ENCODE results near the gene SLC24A4. TPM values are rescaled to one million over a fixed set of nuclear protein-coding genes. Genes with fewer than 3 reads are reported as not detected.
A peak's percentile ranks its signal among the peaks of the same experiment; 100 is the strongest.

SLC24A4 gene
- total RNA-seq, 1 donor from 2014 or later, result 0.52 TPM

- no peak for ATAC-seq
- no peak for DNase-seq
- intact Hi-C loops (cut with micrococcal nuclease), result no loop called here
Measured at GRCh38 chr14:92421751-92422150, 98.8 kb downstream of the SLC24A4 start.

GRCh38 chr14:92425101-92425500 lies 102.1 kb downstream of the SLC24A4 start:
- intact Hi-C loops (cut with micrococcal nuclease), result no loop called here
- no peak for ATAC-seq
- DNase-seq, result no peak

- DNase-seq, result no peak
- intact Hi-C loops (cut with micrococcal nuclease), result no loop called here
Measured at GRCh38 chr14:92426237-92426636, 103.3 kb downstream of the SLC24A4 start.

GRCh38 chr14:92427096-92427495 lies 104.1 kb downstream of the SLC24A4 start:
- ATAC-seq (no peak), DNase-seq (no peak)
- intact Hi-C loops (cut with micrococcal nuclease), result no loop called here

More at GRCh38 chr14:92426237-92426636, 103.3 kb downstream of the SLC24A4 start:
- ATAC-seq, result no peak

- DNase-seq, result no peak
- ATAC-seq, result no peak
- intact Hi-C loops (cut with micrococcal nuclease), result no loop called here
Measured at GRCh38 chr14:92430686-92431085, 107.7 kb downstream of the SLC24A4 start.

GRCh38 chr14:92431199-92431725 lies 108.3 kb downstream of the SLC24A4 start:
- ATAC-seq (no peak), DNase-seq (no peak)
- intact Hi-C loops (cut with micrococcal nuclease), result no loop called here

- no peak for DNase-seq
- intact Hi-C loops (cut with micrococcal nuclease), result no loop called here
Measured at GRCh38 chr14:92433407-92433806, 110.4 kb downstream of the SLC24A4 start.

GRCh38 chr14:92435154-92435553 lies 112.2 kb downstream of the SLC24A4 start:
- ATAC-seq (no peak), DNase-seq (no peak)
- intact Hi-C loops (cut with micrococcal nuclease), result no loop called here

More at GRCh38 chr14:92433407-92433806, 110.4 kb downstream of the SLC24A4 start:
- ATAC-seq, result no peak

GRCh38 chr14:92436115-92436776 lies 113.3 kb downstream of the SLC24A4 start:
- ATAC-seq (no peak), DNase-seq (no peak)
- intact Hi-C loops (cut with micrococcal nuclease), result no loop called here

GRCh38 chr14:92437309-92437708 lies 114.3 kb downstream of the SLC24A4 start:
- intact Hi-C loops (cut with micrococcal nuclease), result no loop called here
- DNase-seq, result no peak
- ATAC-seq, result no peak

- ATAC-seq (no peak), DNase-seq (no peak)
- intact Hi-C loops (cut with micrococcal nuclease), result no loop called here
Measured at GRCh38 chr14:92437729-92438285, 114.8 kb downstream of the SLC24A4 start.

- intact Hi-C loops (cut with micrococcal nuclease), result no loop called here
- DNase-seq (peak; percentile 88), ATAC-seq (peak; percentile 100)
Measured at GRCh38 chr14:92439537-92440344, 116.8 kb downstream of the SLC24A4 start.

GRCh38 chr14:92440345-92441003 lies 117.5 kb downstream of the SLC24A4 start:
- DNase-seq (no peak), ATAC-seq (no peak)
- intact Hi-C loops (cut with micrococcal nuclease), result no loop called here

GRCh38 chr14:92441751-92442504 lies 119.0 kb downstream of the SLC24A4 start:
- DNase-seq, result no peak
- intact Hi-C loops (cut with micrococcal nuclease), result no loop called here
- no peak for ATAC-seq

GRCh38 chr14:92443167-92443566 lies 120.2 kb downstream of the SLC24A4 start:
- DNase-seq (no peak), ATAC-seq (no peak)
- intact Hi-C loops (cut with micrococcal nuclease), result no loop called here

GRCh38 chr14:92443741-92444140 lies 120.8 kb downstream of the SLC24A4 start:
- no peak for DNase-seq
- intact Hi-C loops (cut with micrococcal nuclease), result no loop called here
- ATAC-seq, result no peak

GRCh38 chr14:92446771-92447170 lies 123.8 kb downstream of the SLC24A4 start:
- intact Hi-C loops (cut with micrococcal nuclease), result no loop called here
- ATAC-seq (no peak), DNase-seq (no peak)

GRCh38 chr14:92447416-92448197 lies 124.6 kb downstream of the SLC24A4 start:
- intact Hi-C loops (cut with micrococcal nuclease), result no loop called here
- ATAC-seq (no peak), DNase-seq (no peak)

All from left ventricle myocardium superior (tissue), 1 donor.